GM18507 (cell line): ENCODE data around the gene SVEP1.

ENCODE experiments used
- DNase-seq: peaks from one replicate; pipeline ENCODE4 v3.0.0; 2011; ENCODE audit warnings: low read depth; ENCODE audit not compliant: insufficient read length; ENCODE audit errors: extremely low spot score
- FAIRE-seq: peaks from 2 replicates; lab custom pipeline; 2011; peaks lifted over from hg19 to GRCh38; lab: Jason Lieb, UNC

SVEP1 gene

GRCh38 chr9:110463499-110463898 is 116.0 kb downstream of the SVEP1 start:
- FAIRE-seq, result no peak
- no peak for DNase-seq

GRCh38 chr9:110457245-110457644 is 122.3 kb downstream of the SVEP1 start:
- DNase-seq (no peak), FAIRE-seq (no peak)

GRCh38 chr9:110456681-110457080 is 122.9 kb downstream of the SVEP1 start:
- DNase-seq, result no peak
- FAIRE-seq, result no peak

- FAIRE-seq (no peak), DNase-seq (no peak)
Observed at GRCh38 chr9:110455860-110456259, 123.7 kb downstream of the SVEP1 start.

GRCh38 chr9:110452227-110452801 is 127.2 kb downstream of the SVEP1 start:
- DNase-seq (no peak), FAIRE-seq (no peak)

- FAIRE-seq (no peak), DNase-seq (no peak)
Observed at GRCh38 chr9:110451726-110452125, 127.8 kb downstream of the SVEP1 start.

GRCh38 chr9:110447476-110447875 is 132.1 kb downstream of the SVEP1 start:
- DNase-seq (no peak), FAIRE-seq (no peak)

- FAIRE-seq (no peak), DNase-seq (no peak)
Observed at GRCh38 chr9:110446171-110446570, 133.4 kb downstream of the SVEP1 start.

GRCh38 chr9:110444911-110445310 is 134.6 kb downstream of the SVEP1 start:
- FAIRE-seq, result no peak
- DNase-seq, result no peak

GRCh38 chr9:110443866-110444220 is 135.7 kb downstream of the SVEP1 start:
- FAIRE-seq (no peak), DNase-seq (no peak)

- DNase-seq, result no peak
- no peak for FAIRE-seq
Observed at GRCh38 chr9:110443146-110443865, 136.2 kb downstream of the SVEP1 start.

- FAIRE-seq (no peak), DNase-seq (no peak)
Observed at GRCh38 chr9:110440796-110441195, 138.7 kb downstream of the SVEP1 start.

- no peak for FAIRE-seq
Observed at GRCh38 chr9:110440172-110440571, 139.4 kb downstream of the SVEP1 start.

GRCh38 chr9:110432253-110432652 is 147.3 kb downstream of the SVEP1 start:
- FAIRE-seq, result no peak
- DNase-seq, result no peak

More at GRCh38 chr9:110440172-110440571, 139.4 kb downstream of the SVEP1 start:
- no peak for DNase-seq

- no peak for FAIRE-seq
- DNase-seq, result no peak
Observed at GRCh38 chr9:110429453-110429852, 150.1 kb downstream of the SVEP1 start.

GRCh38 chr9:110427497-110428104 is 151.9 kb downstream of the SVEP1 start:
- peak; percentile 11 for DNase-seq
- peak; percentile 63 for FAIRE-seq

GRCh38 chr9:110426052-110426709 is 153.4 kb downstream of the SVEP1 start:
- no peak for DNase-seq
- no peak for FAIRE-seq

- FAIRE-seq, result no peak
- DNase-seq, result no peak
Observed at GRCh38 chr9:110414471-110414870, 165.1 kb downstream of the SVEP1 start.

- DNase-seq (no peak), FAIRE-seq (no peak)
Observed at GRCh38 chr9:110410961-110411360, 168.6 kb downstream of the SVEP1 start.

- DNase-seq (no peak), FAIRE-seq (no peak)
Observed at GRCh38 chr9:110408598-110408997, 170.9 kb downstream of the SVEP1 start.
